Measurements from ENCODE around the gene MBP. TPM values are rescaled to one million over a fixed set of nuclear protein-coding genes. Genes with fewer than 3 reads are reported as not detected.

Gene MBP
- total and polyA plus RNA-seq, 2 experiments from 2014 or later = 18.4 to 22.9 TPM

DNA sequence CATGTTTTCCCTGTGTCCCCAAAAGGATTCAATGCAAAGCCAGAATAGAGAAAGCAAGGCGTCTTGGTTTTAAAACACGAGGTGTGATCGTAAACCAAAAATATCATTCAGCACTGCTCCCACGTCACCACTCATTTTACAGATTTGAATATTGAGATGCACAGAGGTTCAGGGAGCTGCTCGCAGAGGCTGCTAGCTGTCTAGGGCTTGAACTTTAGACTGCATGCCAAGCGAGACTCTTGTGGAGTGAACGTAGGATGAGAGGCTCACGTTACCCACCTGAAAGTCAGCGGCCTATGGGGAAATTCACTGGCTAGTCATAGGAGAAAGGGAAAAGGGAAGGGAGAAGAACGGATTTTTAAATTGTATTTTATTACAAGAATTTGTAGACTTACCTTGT lies 130.1 kb downstream of the MBP start (continued):
- TF ChIP-seq, protein P1, sequence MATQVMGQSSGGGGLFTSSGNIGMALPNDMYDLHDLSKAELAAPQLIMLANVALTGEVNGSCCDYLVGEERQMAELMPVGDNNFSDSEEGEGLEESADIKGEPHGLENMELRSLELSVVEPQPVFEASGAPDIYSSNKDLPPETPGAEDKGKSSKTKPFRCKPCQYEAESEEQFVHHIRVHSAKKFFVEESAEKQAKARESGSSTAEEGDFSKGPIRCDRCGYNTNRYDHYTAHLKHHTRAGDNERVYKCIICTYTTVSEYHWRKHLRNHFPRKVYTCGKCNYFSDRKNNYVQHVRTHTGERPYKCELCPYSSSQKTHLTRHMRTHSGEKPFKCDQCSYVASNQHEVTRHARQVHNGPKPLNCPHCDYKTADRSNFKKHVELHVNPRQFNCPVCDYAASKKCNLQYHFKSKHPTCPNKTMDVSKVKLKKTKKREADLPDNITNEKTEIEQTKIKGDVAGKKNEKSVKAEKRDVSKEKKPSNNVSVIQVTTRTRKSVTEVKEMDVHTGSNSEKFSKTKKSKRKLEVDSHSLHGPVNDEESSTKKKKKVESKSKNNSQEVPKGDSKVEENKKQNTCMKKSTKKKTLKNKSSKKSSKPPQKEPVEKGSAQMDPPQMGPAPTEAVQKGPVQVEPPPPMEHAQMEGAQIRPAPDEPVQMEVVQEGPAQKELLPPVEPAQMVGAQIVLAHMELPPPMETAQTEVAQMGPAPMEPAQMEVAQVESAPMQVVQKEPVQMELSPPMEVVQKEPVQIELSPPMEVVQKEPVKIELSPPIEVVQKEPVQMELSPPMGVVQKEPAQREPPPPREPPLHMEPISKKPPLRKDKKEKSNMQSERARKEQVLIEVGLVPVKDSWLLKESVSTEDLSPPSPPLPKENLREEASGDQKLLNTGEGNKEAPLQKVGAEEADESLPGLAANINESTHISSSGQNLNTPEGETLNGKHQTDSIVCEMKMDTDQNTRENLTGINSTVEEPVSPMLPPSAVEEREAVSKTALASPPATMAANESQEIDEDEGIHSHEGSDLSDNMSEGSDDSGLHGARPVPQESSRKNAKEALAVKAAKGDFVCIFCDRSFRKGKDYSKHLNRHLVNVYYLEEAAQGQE (IDR thresholded peaks at IDR 0.05; ENCODE audit: unreplicated experiment) = no peak
- no peak for TF ChIP-seq POLR2AphosphoS5 (IDR thresholded peaks at IDR 0.05; ENCODE audit: low read depth)
- TF ChIP-seq, protein P2, sequence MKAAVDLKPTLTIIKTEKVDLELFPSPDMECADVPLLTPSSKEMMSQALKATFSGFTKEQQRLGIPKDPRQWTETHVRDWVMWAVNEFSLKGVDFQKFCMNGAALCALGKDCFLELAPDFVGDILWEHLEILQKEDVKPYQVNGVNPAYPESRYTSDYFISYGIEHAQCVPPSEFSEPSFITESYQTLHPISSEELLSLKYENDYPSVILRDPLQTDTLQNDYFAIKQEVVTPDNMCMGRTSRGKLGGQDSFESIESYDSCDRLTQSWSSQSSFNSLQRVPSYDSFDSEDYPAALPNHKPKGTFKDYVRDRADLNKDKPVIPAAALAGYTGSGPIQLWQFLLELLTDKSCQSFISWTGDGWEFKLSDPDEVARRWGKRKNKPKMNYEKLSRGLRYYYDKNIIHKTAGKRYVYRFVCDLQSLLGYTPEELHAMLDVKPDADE (IDR thresholded peaks at IDR 0.05) = no peak
- no peak for TF ChIP-seq ZNF331 (CRISPR knock-in tag; IDR thresholded peaks at IDR 0.05; ENCODE audit: low read depth)

DNA sequence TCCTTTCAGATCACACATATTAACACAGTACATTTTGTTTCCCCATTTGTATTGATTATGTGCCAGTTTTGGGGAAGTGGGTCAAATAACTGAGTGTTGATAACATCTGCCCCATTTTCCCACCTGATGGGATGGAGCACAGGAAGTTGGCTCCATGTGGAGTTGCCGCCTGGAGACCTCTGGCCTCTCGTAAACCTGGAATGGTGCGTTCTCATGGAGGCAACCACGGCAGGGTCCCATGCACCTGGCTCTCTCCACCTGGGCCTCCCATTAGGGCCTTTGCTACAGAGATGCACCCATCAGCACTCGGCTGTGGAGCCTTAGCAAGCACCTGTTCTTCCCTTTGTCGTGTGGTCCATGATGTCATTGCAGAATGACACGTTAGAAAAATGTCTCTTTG lies 130.6 kb downstream of the MBP start:
- Histone ChIP-seq H2AFZ (no peak overlapping the region), H3K27ac (ENCODE audit: low read depth) (no peak overlapping the region), H3K79me2 (replicated peaks; ENCODE audit: insufficient read depth) (no peaks in the 10 kb centered on the region), H3K4me3 (no peak overlapping the region), H3F3A (replicated peaks; ENCODE audit: low read depth) (no peaks in the 10 kb centered on the region), H3K4me2 (no peak overlapping the region), H3K9me2 (ENCODE audit: insufficient read depth) (no peaks in the 10 kb centered on the region), H4K20me1 (replicated peaks; ENCODE audit: insufficient read depth) (no peaks in the 10 kb centered on the region), H3K4me1 (ENCODE audit: insufficient read depth) (peaks cover under 1% of the 10 kb centered on the region), H3K27me3 (ENCODE audit: insufficient read depth) (no peaks in the 10 kb centered on the region), H3K36me3 (ENCODE audit: insufficient read depth) (no peaks in the 10 kb centered on the region)
- DNase-seq (ENCODE audit: low spot score) (no peak), ATAC-seq (no peak)
- H3K9me3 Mint-ChIP-seq = no peaks in the 10 kb centered on the region
- H3K27ac Mint-ChIP-seq = no peak overlapping the region
- peaks cover 11% of the 10 kb centered on the region for H3K4me1 Mint-ChIP-seq
- no peaks in the 10 kb centered on the region for H3K36me3 Mint-ChIP-seq (ENCODE audit: low read depth)
- no peak overlapping the region for H3K4me3 Mint-ChIP-seq
- H3K27me3 Mint-ChIP-seq (ENCODE audit: insufficient read depth, low read depth, poor library complexity) = peaks cover 9% of the 10 kb centered on the region
- no peak for TF ChIP-seq CREB1 (CRISPR knock-in tag; IDR thresholded peaks at IDR 0.05; ENCODE audit: low read depth)
- no peak for TF ChIP-seq EZH2 (IDR thresholded peaks at IDR 0.05; ENCODE audit: low read depth, unreplicated experiment)
- TF ChIP-seq ZNF114 (CRISPR knock-in tag; IDR thresholded peaks at IDR 0.05) = no peak
- no peak for TF ChIP-seq STAT1 (IDR thresholded peaks at IDR 0.05; ENCODE audit: unreplicated experiment)
- TF ChIP-seq, protein P1 (IDR thresholded peaks at IDR 0.05; ENCODE audit: unreplicated experiment) = no peak
- TF ChIP-seq, protein P3, sequence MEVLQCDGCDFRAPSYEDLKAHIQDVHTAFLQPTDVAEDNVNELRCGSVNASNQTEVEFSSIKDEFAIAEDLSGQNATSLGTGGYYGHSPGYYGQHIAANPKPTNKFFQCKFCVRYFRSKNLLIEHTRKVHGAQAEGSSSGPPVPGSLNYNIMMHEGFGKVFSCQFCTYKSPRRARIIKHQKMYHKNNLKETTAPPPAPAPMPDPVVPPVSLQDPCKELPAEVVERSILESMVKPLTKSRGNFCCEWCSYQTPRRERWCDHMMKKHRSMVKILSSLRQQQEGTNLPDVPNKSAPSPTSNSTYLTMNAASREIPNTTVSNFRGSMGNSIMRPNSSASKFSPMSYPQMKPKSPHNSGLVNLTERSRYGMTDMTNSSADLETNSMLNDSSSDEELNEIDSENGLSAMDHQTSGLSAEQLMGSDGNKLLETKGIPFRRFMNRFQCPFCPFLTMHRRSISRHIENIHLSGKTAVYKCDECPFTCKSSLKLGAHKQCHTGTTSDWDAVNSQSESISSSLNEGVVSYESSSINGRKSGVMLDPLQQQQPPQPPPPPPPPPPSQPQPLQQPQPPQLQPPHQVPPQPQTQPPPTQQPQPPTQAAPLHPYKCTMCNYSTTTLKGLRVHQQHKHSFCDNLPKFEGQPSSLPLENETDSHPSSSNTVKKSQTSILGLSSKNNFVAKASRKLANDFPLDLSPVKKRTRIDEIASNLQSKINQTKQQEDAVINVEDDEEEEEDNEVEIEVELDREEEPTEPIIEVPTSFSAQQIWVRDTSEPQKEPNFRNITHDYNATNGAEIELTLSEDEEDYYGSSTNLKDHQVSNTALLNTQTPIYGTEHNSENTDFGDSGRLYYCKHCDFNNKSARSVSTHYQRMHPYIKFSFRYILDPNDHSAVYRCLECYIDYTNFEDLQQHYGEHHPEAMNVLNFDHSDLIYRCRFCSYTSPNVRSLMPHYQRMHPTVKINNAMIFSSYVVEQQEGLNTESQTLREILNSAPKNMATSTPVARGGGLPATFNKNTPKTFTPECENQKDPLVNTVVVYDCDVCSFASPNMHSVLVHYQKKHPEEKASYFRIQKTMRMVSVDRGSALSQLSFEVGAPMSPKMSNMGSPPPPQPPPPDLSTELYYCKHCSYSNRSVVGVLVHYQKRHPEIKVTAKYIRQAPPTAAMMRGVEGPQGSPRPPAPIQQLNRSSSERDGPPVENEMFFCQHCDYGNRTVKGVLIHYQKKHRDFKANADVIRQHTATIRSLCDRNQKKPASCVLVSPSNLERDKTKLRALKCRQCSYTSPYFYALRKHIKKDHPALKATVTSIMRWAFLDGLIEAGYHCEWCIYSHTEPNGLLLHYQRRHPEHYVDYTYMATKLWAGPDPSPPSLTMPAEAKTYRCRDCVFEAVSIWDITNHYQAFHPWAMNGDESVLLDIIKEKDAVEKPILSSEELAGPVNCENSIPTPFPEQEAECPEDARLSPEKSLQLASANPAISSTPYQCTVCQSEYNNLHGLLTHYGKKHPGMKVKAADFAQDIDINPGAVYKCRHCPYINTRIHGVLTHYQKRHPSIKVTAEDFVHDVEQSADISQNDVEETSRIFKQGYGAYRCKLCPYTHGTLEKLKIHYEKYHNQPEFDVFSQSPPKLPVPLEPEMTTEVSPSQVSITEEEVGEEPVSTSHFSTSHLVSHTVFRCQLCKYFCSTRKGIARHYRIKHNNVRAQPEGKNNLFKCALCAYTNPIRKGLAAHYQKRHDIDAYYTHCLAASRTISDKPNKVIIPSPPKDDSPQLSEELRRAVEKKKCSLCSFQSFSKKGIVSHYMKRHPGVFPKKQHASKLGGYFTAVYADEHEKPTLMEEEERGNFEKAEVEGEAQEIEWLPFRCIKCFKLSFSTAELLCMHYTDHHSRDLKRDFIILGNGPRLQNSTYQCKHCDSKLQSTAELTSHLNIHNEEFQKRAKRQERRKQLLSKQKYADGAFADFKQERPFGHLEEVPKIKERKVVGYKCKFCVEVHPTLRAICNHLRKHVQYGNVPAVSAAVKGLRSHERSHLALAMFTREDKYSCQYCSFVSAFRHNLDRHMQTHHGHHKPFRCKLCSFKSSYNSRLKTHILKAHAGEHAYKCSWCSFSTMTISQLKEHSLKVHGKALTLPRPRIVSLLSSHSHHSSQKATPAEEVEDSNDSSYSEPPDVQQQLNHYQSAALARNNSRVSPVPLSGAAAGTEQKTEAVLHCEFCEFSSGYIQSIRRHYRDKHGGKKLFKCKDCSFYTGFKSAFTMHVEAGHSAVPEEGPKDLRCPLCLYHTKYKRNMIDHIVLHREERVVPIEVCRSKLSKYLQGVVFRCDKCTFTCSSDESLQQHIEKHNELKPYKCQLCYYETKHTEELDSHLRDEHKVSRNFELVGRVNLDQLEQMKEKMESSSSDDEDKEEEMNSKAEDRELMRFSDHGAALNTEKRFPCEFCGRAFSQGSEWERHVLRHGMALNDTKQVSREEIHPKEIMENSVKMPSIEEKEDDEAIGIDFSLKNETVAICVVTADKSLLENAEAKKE (CRISPR knock-in tag; IDR thresholded peaks at IDR 0.05) = no peak
- no peak for TF ChIP-seq POLR2AphosphoS5 (IDR thresholded peaks at IDR 0.05; ENCODE audit: low read depth)

Data from GM23338 (cell line).